Transverse colon (tissue), 3 donors: Measurements from ENCODE around the gene SLC6A13.

Experiments
- CTCF ChIP-seq, 5 experiments: fragments of 200-600 bp in 3 of 5; fragments of 450-650 bp in 2 of 5; sonication (generic) in 3 of 5; IDR thresholded peaks; 1 replicate in 2 of 5; 2 replicates in 3 of 5; pipeline ENCODE4 v1.5.1; 2016 to 2017; ENCODE audit warnings: antibody characterized with exemption in 5 of 5, inconsistent platforms in 3 of 5, mild to moderate bottlenecking in 2 of 5, moderate library complexity in 1 of 5
- POLR2A ChIP-seq: fragments of 450-650 bp; IDR thresholded peaks from one replicate; pipeline ENCODE4 v1.6.1; 2016; ENCODE audit warnings: antibody characterized with exemption, mild to moderate bottlenecking, moderate library complexity

GRCh38 chr12:171276-171675, 91.4 kb downstream of the SLC6A13 start:
- TF ChIP-seq POLR2A (no peak), CTCF (IDR thresholded peaks at IDR 0.05) (no peak)
